ENCODE data around the gene ISL2.

DNA sequence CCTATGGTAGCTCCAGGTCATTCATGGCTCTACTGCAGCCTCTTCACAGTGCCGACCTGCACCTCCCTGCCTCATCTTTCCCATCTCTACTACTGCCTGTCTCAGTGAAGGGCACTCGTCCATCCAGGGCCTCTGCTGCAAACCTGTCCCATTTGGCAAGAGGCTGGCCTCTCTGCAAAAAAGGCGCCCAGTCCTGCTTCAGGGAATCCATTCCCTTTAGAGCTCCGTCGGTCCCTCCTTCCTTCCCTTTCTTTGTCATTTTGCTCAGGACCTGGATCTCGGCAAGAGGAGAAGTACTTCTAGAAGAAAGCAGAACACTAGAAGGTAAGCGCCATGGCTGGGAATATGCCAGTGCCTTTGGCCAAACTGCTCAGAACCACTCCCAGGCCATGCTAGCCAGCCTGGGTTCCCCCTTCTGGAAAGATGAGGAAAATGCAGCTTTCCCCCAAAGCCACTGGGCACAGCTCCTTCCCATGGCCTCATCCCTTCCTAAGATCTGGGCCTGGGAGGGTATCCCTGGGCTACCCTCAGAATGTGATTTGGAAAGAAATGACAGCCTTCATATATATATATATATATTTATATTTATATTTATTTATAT, 6.4 kb upstream of the ISL2 start:
- TF ChIP-seq, protein P1, sequence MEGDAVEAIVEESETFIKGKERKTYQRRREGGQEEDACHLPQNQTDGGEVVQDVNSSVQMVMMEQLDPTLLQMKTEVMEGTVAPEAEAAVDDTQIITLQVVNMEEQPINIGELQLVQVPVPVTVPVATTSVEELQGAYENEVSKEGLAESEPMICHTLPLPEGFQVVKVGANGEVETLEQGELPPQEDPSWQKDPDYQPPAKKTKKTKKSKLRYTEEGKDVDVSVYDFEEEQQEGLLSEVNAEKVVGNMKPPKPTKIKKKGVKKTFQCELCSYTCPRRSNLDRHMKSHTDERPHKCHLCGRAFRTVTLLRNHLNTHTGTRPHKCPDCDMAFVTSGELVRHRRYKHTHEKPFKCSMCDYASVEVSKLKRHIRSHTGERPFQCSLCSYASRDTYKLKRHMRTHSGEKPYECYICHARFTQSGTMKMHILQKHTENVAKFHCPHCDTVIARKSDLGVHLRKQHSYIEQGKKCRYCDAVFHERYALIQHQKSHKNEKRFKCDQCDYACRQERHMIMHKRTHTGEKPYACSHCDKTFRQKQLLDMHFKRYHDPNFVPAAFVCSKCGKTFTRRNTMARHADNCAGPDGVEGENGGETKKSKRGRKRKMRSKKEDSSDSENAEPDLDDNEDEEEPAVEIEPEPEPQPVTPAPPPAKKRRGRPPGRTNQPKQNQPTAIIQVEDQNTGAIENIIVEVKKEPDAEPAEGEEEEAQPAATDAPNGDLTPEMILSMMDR (conservative IDR thresholded peaks at IDR 0.05; ENCODE audit: low read depth, low read length), result peak; percentile 56
- TF ChIP-seq SMC3 (IDR thresholded peaks at IDR 0.05; ENCODE audit: low read depth, low read length), result peak; percentile 55
